K562 (cell line): ENCODE results near the gene SHISA6. TPM values are rescaled to one million over a fixed set of nuclear protein-coding genes. Genes with fewer than 3 reads are reported as not detected.

Experiments used
- ATAC-seq: fragments of 200-7000 bp; cut with Tn5 transposase; 3 replicates; pipeline ENCODE4 v1.9.1; 2020; ENCODE audit warnings: moderate library complexity
- BruUV-seq: library from RNA; stranded (reverse); fragments of 400-500 nt; replicated peaks from 2 replicates; lab custom pipeline; 2021; lab: Mats Ljungman, UMichigan
- CTCF ChIA-PET: fragments of 300-600 bp; formaldehyde crosslinking; extraction: SDS; loops from one replicate; lab custom pipeline; 2021; ENCODE audit warnings: low intra/inter-chr PET ratio; lab: Yijun Ruan, JAX
- POLR2A ChIA-PET: fragments of 300-600, 350-650 bp; sonication (Branson Sonifier 250); formaldehyde crosslinking; extraction: SDS; loops from one replicate; lab custom pipeline; 2021; ENCODE audit warnings: antibody characterized with exemption, inconsistent platforms; lab: Yijun Ruan, JAX
- DNase-seq, 4 experiments: peaks; one replicate each; pipeline versions ENCODE4 v3.0.0 to v3.0.0-alpha.2; 2011 to 2018; ENCODE audit warnings: low spot score in 3 of 4, mixed read lengths in 3 of 4; ENCODE audit errors: extremely low read depth in 1 of 4
- FAIRE-seq: peaks from 2 replicates; lab custom pipeline; 2011; peaks lifted over from hg19 to GRCh38; lab: Jason Lieb, UNC
- H2AFZ ChIP-seq: 2 replicates; pipeline ENCODE4 v1.6.0; 2011; ENCODE audit warnings: low read depth, low read length, control low read depth, inconsistent platforms
- H3K27ac ChIP-seq: fragments of 200-600 bp; 3 replicates; pipeline ENCODE4 v1.8.0; 2011; ENCODE audit warnings: low read depth, mild to moderate bottlenecking, control low read depth, inconsistent platforms, low read length, moderate library complexity, mixed read lengths; ENCODE audit errors: extremely low read depth
- H3K27me3 ChIP-seq, 2 experiments: fragments of 300-600 bp in 1 of 2; 2 replicates in 1 of 2; 3 replicates in 1 of 2; pipeline versions ENCODE4 v1.6.0 to v1.8.0; 2011; ENCODE audit warnings: inconsistent platforms in 2 of 2, low read length in 2 of 2, mild to moderate bottlenecking in 1 of 2, mixed read lengths in 1 of 2, moderate library complexity in 1 of 2; ENCODE audit not compliant: control insufficient read depth in 2 of 2, insufficient read depth in 2 of 2
- H3K36me3 ChIP-seq: fragments of 300-600 bp; 3 replicates; pipeline ENCODE4 v1.8.0; 2011; ENCODE audit warnings: mild to moderate bottlenecking, low read length, inconsistent platforms; ENCODE audit not compliant: control insufficient read depth, insufficient read depth
- H3K4me1 ChIP-seq, 2 experiments: fragments of 200-600 bp in 1 of 2; replicated peaks in 1 of 2; 2 replicates in 1 of 2; 3 replicates in 1 of 2; pipeline versions ENCODE4 v1.5.1 to v1.8.0; 2011; ENCODE audit warnings: inconsistent platforms in 2 of 2, low read length in 2 of 2, mild to moderate bottlenecking in 1 of 2, mixed read lengths in 1 of 2, moderate library complexity in 1 of 2; ENCODE audit not compliant: control insufficient read depth in 2 of 2, insufficient read depth in 2 of 2
- H3K4me2 ChIP-seq: 2 replicates; pipeline ENCODE4 v1.6.1; 2011; ENCODE audit warnings: low read length, control low read depth, inconsistent platforms, mixed read lengths; ENCODE audit not compliant: insufficient read depth
- H3K4me3 ChIP-seq: fragments of 200-600 bp; sonication (generic), shearing (Covaris generic); 2 replicates; pipeline ENCODE4 v1.5.1; 2016; ENCODE audit warnings: control low read depth, inconsistent platforms
- H3K79me2 ChIP-seq: fragments of 200-600 bp; 3 replicates; pipeline ENCODE4 v1.8.0; 2011; ENCODE audit warnings: low read length, inconsistent platforms; ENCODE audit not compliant: control insufficient read depth, insufficient read depth
- H3K9ac ChIP-seq, 2 experiments: 2 replicates each; pipeline versions ENCODE4 v1.6.0 to v1.6.1; 2011; ENCODE audit warnings: low read depth in 2 of 2, low read length in 2 of 2, control low read depth in 1 of 2, inconsistent platforms in 1 of 2, mild to moderate bottlenecking in 1 of 2, mixed read lengths in 1 of 2; ENCODE audit not compliant: insufficient read depth in 1 of 2
- H3K9me1 ChIP-seq: one replicate; pipeline ENCODE4 v1.6.0; 2011; ENCODE audit warnings: inconsistent platforms, mild to moderate bottlenecking, low read length, moderate library complexity; ENCODE audit not compliant: control insufficient read depth, insufficient read depth
- H3K9me3 ChIP-seq: replicated peaks from 2 replicates; pipeline ENCODE4 v1.5.1; 2011; ENCODE audit warnings: low read depth, low read length, inconsistent platforms; ENCODE audit not compliant: control insufficient read depth, insufficient read depth
- H4K20me1 ChIP-seq: replicated peaks from 2 replicates; pipeline ENCODE4 v1.6.1; 2011; ENCODE audit warnings: low read length, inconsistent platforms, mixed read lengths; ENCODE audit not compliant: control insufficient read depth, insufficient read depth
- CCNT2 ChIP-seq: IDR thresholded peaks from 2 replicates; pipeline ENCODE4 v1.6.1; 2011; ENCODE audit warnings: borderline replicate concordance, low read depth, mild to moderate bottlenecking, moderate library complexity, mixed read lengths, low read length; ENCODE audit not compliant: insufficient read length; ENCODE audit errors: extremely low read depth
- KLF16 ChIP-seq: IDR thresholded peaks from 2 replicates; pipeline ENCODE4 v1.6.1; 2016; ENCODE audit warnings: antibody characterized with exemption
- POLR3A ChIP-seq: IDR thresholded peaks from 2 replicates; pipeline ENCODE4 v1.6.1; 2011; ENCODE audit warnings: borderline replicate concordance, mild to moderate bottlenecking, moderate library complexity; ENCODE audit not compliant: insufficient read length, insufficient read depth; ENCODE audit errors: extremely low read depth
- RBM17 ChIP-seq: fragments of 200-400 bp; formaldehyde crosslinking; IDR thresholded peaks from 2 replicates; pipeline ENCODE4 v1.6.1; 2017; ENCODE audit warnings: low read depth, mild to moderate bottlenecking, low read length, borderline replicate concordance
- TARDBP ChIP-seq: fragments of 450-650 bp; IDR thresholded peaks from 2 replicates; pipeline ENCODE4 v1.6.1; 2016
- WGBS: fragments of 100-300 bp; shearing (Covaris generic); methylation state at CpG from one replicate; pipeline ENCODE4 v1.1.6; 2016; ENCODE audit warnings: low coverage, mixed read lengths; ENCODE audit not compliant: insufficient coverage; ENCODE audit errors: missing lambda C conversion rate; 5-methylcytosine and 5-hydroxymethylcytosine counted together
- in situ Hi-C: fragments of 300-500 bp; cut with MboI; formaldehyde crosslinking; loops from 4 replicates; pipeline ENCODE4 v1.15.0; 2018; ENCODE audit warnings: inconsistent platforms, mixed read lengths
- intact Hi-C: fragments of 100-400 bp; cut with micrococcal nuclease; formaldehyde crosslinking; loops from 2 replicates; pipeline ENCODE4 v1.14.2; 2022
- polyA plus RNA-seq, 8 experiments: library from polyadenylated mRNA; depleted of rRNA in 4 of 8; stranded (reverse) in 5 of 8; unstranded in 3 of 8; fragments of >200 nt; fragmentation: Nextera tagmentation in 2 of 8; fragmentation: Illumina TruSeq in 1 of 8; extraction: Ambion mirVana in 2 of 8; extraction: Trizol in 1 of 8; gene quantifications; 2 replicates each; pipeline versions ENCODE4 v1.2.1 to v1.2.3, GENCODE V29; 2011 to 2014; ENCODE audit warnings: inconsistent platforms in 1 of 8, missing spikeins in 1 of 8
- total RNA-seq, 7 experiments: library from RNA; depleted of rRNA in 6 of 7; stranded (reverse); fragments of >200 nt in 6 of 7; fragmentation: Illumina TruSeq in 2 of 7; extraction: Trizol in 2 of 7; gene quantifications; 2 replicates each; pipeline versions ENCODE4 v1.2.1 to v1.2.3, GENCODE V29; 2011 to 2021; ENCODE audit warnings: low replicate concordance in 1 of 7
- TF ChIP-seq, protein P1 (sequence below): fragments of 450-650 bp; IDR thresholded peaks from one replicate; pipeline ENCODE4 v1.6.1; 2018; ENCODE audit warnings: mild to moderate bottlenecking, moderate library complexity; ENCODE audit not compliant: partially characterized antibody

The SHISA6 gene
- total and polyA plus RNA-seq, 9 of the 15 experiments (the other 6 are each of a cell fraction or from before 2014, with no cell fraction given): not detected

DNA sequence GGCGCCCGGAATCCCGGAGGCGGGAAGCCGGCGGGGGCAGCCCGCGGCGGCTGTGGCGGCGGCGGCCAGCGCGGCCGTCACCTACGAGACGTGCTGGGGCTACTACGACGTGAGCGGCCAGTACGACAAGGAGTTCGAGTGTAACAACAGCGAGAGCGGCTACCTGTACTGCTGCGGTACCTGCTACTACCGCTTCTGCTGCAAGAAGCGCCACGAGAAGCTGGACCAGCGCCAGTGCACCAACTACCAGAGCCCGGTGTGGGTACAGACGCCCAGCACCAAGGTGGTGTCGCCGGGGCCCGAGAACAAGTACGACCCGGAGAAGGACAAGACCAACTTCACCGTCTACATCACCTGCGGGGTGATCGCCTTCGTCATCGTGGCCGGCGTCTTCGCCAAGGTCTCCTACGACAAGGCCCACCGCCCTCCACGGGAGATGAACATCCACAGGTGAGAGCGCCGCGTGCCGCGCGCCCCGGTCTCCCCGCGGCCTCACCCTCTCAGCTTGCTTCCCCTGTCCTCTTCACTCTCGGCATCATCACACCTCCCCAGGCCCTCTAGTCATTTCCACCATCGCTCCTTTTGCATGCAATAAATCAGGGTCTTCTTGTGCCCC, 706 bp downstream of the SHISA6 start:
- Histone ChIP-seq H4K20me1 (no peaks in the 10 kb centered on the region), H3K27me3 (no peaks in the 10 kb centered on the region), H3K4me1 (no peaks in the 10 kb centered on the region)
- ATAC-seq: no peak
- in situ Hi-C loops: no loop called here
- TF ChIP-seq, protein P1, sequence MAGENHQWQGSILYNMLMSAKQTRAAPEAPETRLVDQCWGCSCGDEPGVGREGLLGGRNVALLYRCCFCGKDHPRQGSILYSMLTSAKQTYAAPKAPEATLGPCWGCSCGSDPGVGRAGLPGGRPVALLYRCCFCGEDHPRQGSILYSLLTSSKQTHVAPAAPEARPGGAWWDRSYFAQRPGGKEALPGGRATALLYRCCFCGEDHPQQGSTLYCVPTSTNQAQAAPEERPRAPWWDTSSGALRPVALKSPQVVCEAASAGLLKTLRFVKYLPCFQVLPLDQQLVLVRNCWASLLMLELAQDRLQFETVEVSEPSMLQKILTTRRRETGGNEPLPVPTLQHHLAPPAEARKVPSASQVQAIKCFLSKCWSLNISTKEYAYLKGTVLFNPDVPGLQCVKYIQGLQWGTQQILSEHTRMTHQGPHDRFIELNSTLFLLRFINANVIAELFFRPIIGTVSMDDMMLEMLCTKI: no peak
- TF ChIP-seq KLF16 (no peak), RBM17 (no peak), POLR3A (no peak), TARDBP (no peak), CCNT2 (no peak)
- TF ChIP-seq, all 486 proteins: peak for 0
- intact Hi-C loops: no loop called here
- no peak for FAIRE-seq
- WGBS: 17% methylated on average over 19 of the region's 58 CpGs
- no peaks in the 10 kb centered on the region for H3K9me3 ChIP-seq
- no peak overlapping the region for H3K4me2 ChIP-seq
- ChIA-PET POLR2A (no interaction called here), CTCF (no interaction called here)
- H3K36me3 ChIP-seq: no peaks in the 10 kb centered on the region
- no peak overlapping the region for H2AFZ ChIP-seq
- no peak for DNase-seq
- H3K27ac ChIP-seq: no peak overlapping the region
- H3K4me3 ChIP-seq: no peak overlapping the region
- no peak overlapping the region for H3K9ac ChIP-seq
- no peaks in the 10 kb centered on the region for H3K9me1 ChIP-seq
- BruUV-seq: no TSS peak
- no peaks in the 10 kb centered on the region for H3K79me2 ChIP-seq
